ENCODE measurements around the gene MT1G. TPM values are rescaled to one million over a fixed set of nuclear protein-coding genes. Genes with fewer than 3 reads are reported as not detected.
"Not testable (repeated sequence)": the region's sequence is repeated elsewhere in the genome, so short reads cannot be mapped to it uniquely, and the experiment has no call there.

The MT1G gene
- total RNA-seq: 1 to 10 TPM; 2.8 to 3.4 TPM

GRCh38 chr16:56667581-56668571 is at the start of gene MT1G:
Gene MT1G (minus strand): TSS chr16:56668065. CDS start chr16:56667993, 72 bp downstream.
- Mint-ChIP-seq H3K27me3 (peaks cover 72% of the 10 kb centered on the region), H3K4me3 (peak within 1 kb of the TSS; percentile 14), H3K36me3 (no peaks in the 10 kb centered on the region), H3K27ac (no peak within 1 kb of the TSS), H3K9me3 (ENCODE audit: low read depth) (no peaks in the 10 kb centered on the region), H3K4me1 (peaks cover 34% of the 10 kb centered on the region)
- DNase-seq: no peak
- ATAC-seq: peak; percentile 83
- CTCF ChIA-PET: interaction anchor here (0.8 to 1.2 kb wide), 2 partner anchors 8 to 34 kb away, joined by 3 read pairs; no protein-coding TSS in a partner anchor

GRCh38 chr16:56717532-56717931 is 49.7 kb upstream of the MT1G start:
- H3K4me1 Mint-ChIP-seq; ATAC-seq; DNase-seq; H3K27ac Mint-ChIP-seq; H3K36me3 Mint-ChIP-seq; H3K4me3 Mint-ChIP-seq; H3K9me3 Mint-ChIP-seq (ENCODE audit: low read depth); H3K27me3 Mint-ChIP-seq: not testable (repeated sequence)
- CTCF ChIA-PET: interaction anchor here (1.3 to 3.5 kb wide), 4 partner anchors 12 to 141 kb away, joined by 3 to 12 read pairs (median 5); partner anchors contain the start of gene NUP93

- no peaks in the 10 kb centered on the region for H3K36me3 Mint-ChIP-seq
- CTCF ChIA-PET: interaction anchor here (1.0 to 1.9 kb wide), 4 partner anchors 8 to 140 kb away, joined by 3 to 6 read pairs (median 4); partner anchors contain the start of gene NUP93
- no peaks in the 10 kb centered on the region for H3K9me3 Mint-ChIP-seq (ENCODE audit: low read depth)
- H3K27me3 Mint-ChIP-seq: no peaks in the 10 kb centered on the region
- ATAC-seq: no peak
- no peak overlapping the region for H3K4me3 Mint-ChIP-seq
- H3K4me1 Mint-ChIP-seq: peaks cover 7% of the 10 kb centered on the region
- H3K27ac Mint-ChIP-seq: no peak overlapping the region
- no peak for DNase-seq
Measured at GRCh38 chr16:56716761-56717160, 48.9 kb upstream of the MT1G start.

DNA sequence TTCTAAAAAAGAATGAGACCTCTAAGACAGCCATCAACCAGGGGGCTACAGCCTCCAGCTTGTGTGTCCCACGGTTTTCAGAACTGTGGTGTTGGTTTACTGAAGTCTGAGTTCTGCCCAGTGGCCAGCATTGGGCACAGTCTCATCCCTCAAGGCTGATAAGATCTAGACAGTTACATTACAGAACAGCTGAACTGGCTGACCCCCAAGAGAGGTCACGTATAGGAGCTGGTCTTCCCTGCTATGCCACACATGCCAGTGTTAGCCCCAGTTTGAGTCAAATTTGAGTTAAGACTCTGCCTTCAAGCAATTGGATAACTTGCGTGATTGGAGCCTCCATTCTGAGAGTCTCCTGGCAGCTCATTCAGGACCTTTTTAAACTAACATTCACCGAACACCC is 47.3 kb upstream of the MT1G start:
- CTCF ChIA-PET: interaction anchor here (0.7 to 3.0 kb wide), 4 partner anchors 9 to 367 kb away, joined by 3 to 12 read pairs (median 4); no protein-coding TSS in a partner anchor
- no peak overlapping the region for H3K4me3 Mint-ChIP-seq
- peaks cover 4% of the 10 kb centered on the region for H3K36me3 Mint-ChIP-seq
- no peaks in the 10 kb centered on the region for H3K27me3 Mint-ChIP-seq
- H3K9me3 Mint-ChIP-seq (ENCODE audit: low read depth): no peaks in the 10 kb centered on the region
- no peak for DNase-seq
- H3K4me1 Mint-ChIP-seq: peaks cover 21% of the 10 kb centered on the region
- H3K27ac Mint-ChIP-seq: no peak overlapping the region
- no peak for ATAC-seq

DNA sequence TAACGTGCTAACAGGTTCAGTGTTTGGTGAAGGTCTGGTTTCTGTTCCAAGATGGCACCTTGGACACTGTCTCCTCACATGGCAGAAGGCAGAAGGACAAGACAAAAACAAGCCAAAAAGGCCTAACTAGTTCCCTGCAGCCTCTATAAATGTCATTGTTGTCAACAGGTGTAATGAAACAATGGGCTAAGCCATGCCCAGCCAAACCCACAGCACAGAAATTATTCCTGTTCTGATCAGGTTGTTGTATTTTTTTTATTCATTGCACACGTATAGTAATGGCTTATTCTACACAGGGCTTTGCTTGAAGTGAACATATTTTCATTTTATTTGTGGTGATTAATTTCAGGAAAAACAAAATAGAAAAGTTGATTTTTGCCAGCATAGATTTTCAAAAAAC is 45.9 kb upstream of the MT1G start:
- CTCF ChIA-PET: interaction anchor here (0.8 to 3.0 kb wide), 2 partner anchors 11 to 131 kb away, joined by 3 to 12 read pairs; no protein-coding TSS in a partner anchor
- H3K27me3 Mint-ChIP-seq: no peaks in the 10 kb centered on the region
- H3K4me1 Mint-ChIP-seq: peaks cover 34% of the 10 kb centered on the region
- H3K9me3 Mint-ChIP-seq (ENCODE audit: low read depth): no peaks in the 10 kb centered on the region
- no peak overlapping the region for H3K4me3 Mint-ChIP-seq
- H3K27ac Mint-ChIP-seq: no peak overlapping the region
- peaks cover 4% of the 10 kb centered on the region for H3K36me3 Mint-ChIP-seq
- DNase-seq (no peak), ATAC-seq (no peak)

DNA sequence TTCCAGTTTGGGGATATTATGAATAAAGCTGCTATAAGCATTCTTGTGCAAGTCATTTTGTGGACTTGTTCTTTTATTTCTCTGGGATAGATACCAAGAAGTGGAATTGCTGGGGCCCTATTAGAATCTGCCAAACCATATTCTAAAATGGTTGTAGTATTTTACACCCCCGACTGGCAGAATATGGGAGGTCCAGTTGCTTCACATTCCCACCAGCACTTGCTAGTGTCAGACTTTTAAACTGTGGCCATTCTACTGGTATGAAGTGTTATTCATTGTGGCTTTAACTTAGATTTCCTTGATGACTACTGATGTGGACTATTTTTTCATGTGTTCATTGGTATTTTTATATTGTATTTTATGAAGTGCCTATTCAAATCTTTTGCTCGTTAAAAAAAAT is 44.0 kb upstream of the MT1G start:
- H3K4me3 Mint-ChIP-seq: no peak overlapping the region

DNA sequence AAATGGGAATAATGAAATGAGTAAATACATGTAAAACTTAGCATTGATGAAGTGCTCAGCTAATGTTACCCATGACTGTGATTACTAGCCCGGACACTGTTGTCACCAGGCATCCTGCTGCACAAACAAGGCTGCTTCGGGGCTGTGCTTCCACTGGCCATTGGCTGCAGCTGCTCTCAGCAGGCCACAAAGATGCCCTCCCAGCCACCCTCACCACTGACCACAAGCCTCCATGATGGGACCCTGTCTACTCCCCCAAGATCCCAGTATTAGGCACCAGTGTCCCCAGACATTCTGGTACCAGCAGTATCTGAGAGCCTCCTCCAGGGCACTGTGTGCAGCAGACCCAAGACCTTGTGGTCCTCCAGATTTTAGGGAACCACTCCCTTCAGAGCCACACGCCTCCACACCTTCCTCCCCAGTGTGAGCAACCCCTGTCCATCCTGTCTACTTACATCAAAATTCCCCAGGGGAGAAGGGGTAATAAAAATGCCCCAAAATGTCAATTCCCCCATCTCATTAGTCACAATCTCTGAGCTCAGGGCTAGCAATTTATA is 42.4 kb upstream of the MT1G start:
- peak overlapping the region; percentile 85 for H3K4me3 Mint-ChIP-seq
- DNase-seq (no peak), ATAC-seq (no peak)

More for the DNA sequence above, 44.0 kb upstream of the MT1G start:
- Mint-ChIP-seq H3K4me1 (peaks cover 47% of the 10 kb centered on the region), H3K9me3 (ENCODE audit: low read depth) (no peaks in the 10 kb centered on the region), H3K27me3 (no peaks in the 10 kb centered on the region), H3K27ac (no peak overlapping the region), H3K36me3 (peaks cover 4% of the 10 kb centered on the region)
- DNase-seq (no peak), ATAC-seq (no peak)
- CTCF ChIA-PET: interaction anchor here (0.8 to 1.6 kb wide), 3 partner anchors 10 to 135 kb away, joined by 3 read pairs; no protein-coding TSS in a partner anchor

GRCh38 chr16:56709443-56710040 is 41.7 kb upstream of the MT1G start:
- H3K36me3 Mint-ChIP-seq: peaks cover 4% of the 10 kb centered on the region
- H3K27me3 Mint-ChIP-seq: no peaks in the 10 kb centered on the region
- H3K4me1 Mint-ChIP-seq: peaks cover 44% of the 10 kb centered on the region
- peak overlapping the region; percentile 85 for H3K4me3 Mint-ChIP-seq
- H3K9me3 Mint-ChIP-seq (ENCODE audit: low read depth): no peaks in the 10 kb centered on the region
- CTCF ChIA-PET: interaction anchor here (1.1 to 2.4 kb wide), 6 partner anchors 8 to 190 kb away, joined by 3 to 17 read pairs (median 5); no protein-coding TSS in a partner anchor
- DNase-seq (peak; percentile 62), ATAC-seq (peak; percentile 18)
- peak overlapping the region; percentile 93 for H3K27ac Mint-ChIP-seq

More for the DNA sequence above, 42.4 kb upstream of the MT1G start:
- CTCF ChIA-PET: interaction anchor here (1.2 to 2.0 kb wide), 2 partner anchors 8 to 19 kb away, joined by 3 to 8 read pairs; no protein-coding TSS in a partner anchor
- Mint-ChIP-seq H3K36me3 (peaks cover 4% of the 10 kb centered on the region), H3K4me1 (peaks cover 44% of the 10 kb centered on the region), H3K27me3 (no peaks in the 10 kb centered on the region), H3K9me3 (ENCODE audit: low read depth) (no peaks in the 10 kb centered on the region), H3K27ac (peak overlapping the region; percentile 93)

- Mint-ChIP-seq H3K27ac (peak overlapping the region; percentile 93), H3K36me3 (peaks cover 4% of the 10 kb centered on the region), H3K9me3 (ENCODE audit: low read depth) (no peaks in the 10 kb centered on the region), H3K4me3 (peak overlapping the region; percentile 85), H3K4me1 (peaks cover 44% of the 10 kb centered on the region), H3K27me3 (no peaks in the 10 kb centered on the region)
- DNase-seq (peak; percentile 79), ATAC-seq (peak; percentile 83)
- CTCF ChIA-PET: interaction anchor here (0.6 to 3.1 kb wide), 13 partner anchors 21 to 195 kb away, joined by 3 to 17 read pairs (median 4); no protein-coding TSS in a partner anchor
Measured at GRCh38 chr16:56708525-56709442, 40.9 kb upstream of the MT1G start.

DNA sequence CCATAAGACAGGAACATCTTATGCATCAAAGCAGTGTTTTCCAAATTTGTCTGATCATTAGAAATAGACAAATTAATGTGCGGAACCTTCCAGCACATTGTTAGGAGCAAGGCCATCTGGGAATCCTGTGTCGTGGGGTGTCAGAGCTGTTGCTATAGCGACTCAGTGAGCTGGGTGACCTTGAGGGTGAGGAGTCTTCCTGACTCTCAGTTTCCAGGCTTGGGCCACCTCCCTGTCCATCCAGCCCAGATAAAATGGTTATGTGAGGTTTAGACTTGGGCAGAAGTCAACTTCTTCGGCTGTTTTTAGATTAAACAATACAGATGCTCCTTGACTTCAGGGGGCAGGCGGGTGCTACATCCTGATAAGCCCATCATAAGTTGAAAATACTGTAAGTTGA is 35.0 kb upstream of the MT1G start:
- ATAC-seq: no peak
- Mint-ChIP-seq H3K9me3 (ENCODE audit: low read depth) (no peaks in the 10 kb centered on the region), H3K4me3 (no peak overlapping the region), H3K36me3 (no peaks in the 10 kb centered on the region), H3K27me3 (no peaks in the 10 kb centered on the region), H3K4me1 (peaks cover 15% of the 10 kb centered on the region), H3K27ac (no peak overlapping the region)
- DNase-seq: no peak
- CTCF ChIA-PET: interaction anchor here (0.9 to 4.7 kb wide), 25 partner anchors 11 to 384 kb away, joined by 3 to 94 read pairs (median 7); partner anchors contain the start of genes MT1F, MT1H and MT1X

DNA sequence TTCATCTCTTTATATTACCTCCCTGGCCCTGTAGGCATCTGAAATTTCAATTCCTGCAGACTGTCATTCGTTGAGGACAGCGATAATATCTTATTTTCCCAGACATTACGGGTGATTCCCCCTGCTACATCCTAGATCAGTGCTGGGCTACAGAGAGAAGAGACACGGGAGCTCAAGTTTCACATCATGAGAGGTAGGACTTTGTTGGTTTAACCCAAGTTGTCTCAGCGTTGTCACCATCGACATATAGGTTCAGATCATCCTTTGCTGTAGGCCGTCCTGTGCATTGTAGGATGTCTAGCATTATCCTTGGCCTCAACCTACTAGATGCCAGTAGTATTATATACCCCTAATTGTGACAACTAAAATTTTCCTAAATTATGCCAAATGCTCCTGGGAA is 33.7 kb upstream of the MT1G start:
- no peaks in the 10 kb centered on the region for H3K27me3 Mint-ChIP-seq
- ATAC-seq (no peak), DNase-seq (no peak)
- CTCF ChIA-PET: interaction anchor here (0.6 to 4.7 kb wide), 58 partner anchors 8 to 758 kb away, joined by 3 to 94 read pairs (median 5); partner anchors contain the start of genes MT1A, MT1E, MT1F and MT1G
- H3K4me3 Mint-ChIP-seq: no peak overlapping the region
- no peaks in the 10 kb centered on the region for H3K36me3 Mint-ChIP-seq
- peak overlapping the region; percentile 68 for H3K27ac Mint-ChIP-seq
- peaks cover 11% of the 10 kb centered on the region for H3K4me1 Mint-ChIP-seq
- H3K9me3 Mint-ChIP-seq (ENCODE audit: low read depth): no peaks in the 10 kb centered on the region

DNA sequence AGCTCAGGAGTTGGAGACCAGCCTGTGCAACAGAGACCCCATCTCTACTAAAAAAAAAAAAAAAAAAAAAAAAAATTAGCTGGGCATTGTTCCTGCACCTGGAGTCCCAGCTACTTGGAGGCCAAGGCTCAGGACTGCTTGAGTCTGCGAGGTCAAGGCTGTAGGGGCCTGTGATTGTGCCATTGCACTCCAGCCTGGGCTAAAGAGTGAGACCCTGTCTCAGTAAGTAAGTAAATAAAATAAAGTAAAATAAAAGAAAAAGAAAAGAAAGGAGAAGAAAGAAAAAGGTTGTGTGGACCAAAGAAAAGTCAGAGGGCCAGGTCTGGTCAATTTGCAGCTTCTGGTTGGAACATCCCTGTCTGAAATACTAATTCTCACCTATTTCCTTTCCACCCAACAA is 32.8 kb upstream of the MT1G start:
- Mint-ChIP-seq H3K4me3 (no peak overlapping the region), H3K27me3 (no peaks in the 10 kb centered on the region), H3K27ac (no peak overlapping the region), H3K4me1 (peaks cover 11% of the 10 kb centered on the region), H3K9me3 (ENCODE audit: low read depth) (no peaks in the 10 kb centered on the region), H3K36me3 (no peaks in the 10 kb centered on the region)
- DNase-seq: no peak
- no peak for ATAC-seq
- CTCF ChIA-PET: interaction anchor here (0.8 to 4.7 kb wide), 17 partner anchors 17 to 340 kb away, joined by 3 to 94 read pairs (median 6); partner anchors contain the start of genes MT1X and SLC12A3

Measured in activated CD8-positive, alpha-beta memory T cell treated with anti-CD3 and anti-CD28 coated beads, Interleukin-2, amount 10 ng/mL, durations not matched to agents 7 days and 5 days (primary cell).